GM21717 (cell line): ENCODE results near the gene SNX12.
A peak's percentile ranks its signal among the peaks of the same experiment; 100 is the strongest.
"Not testable (repeated sequence)": the region's sequence is repeated elsewhere in the genome, so short reads cannot be mapped to it uniquely, and the experiment has no call there.

Experiments
- ATAC-seq: cut with Tn5 transposase; IDR thresholded peaks from one replicate; pipeline ENCODE4 v1.9.1; 2021; ENCODE audit warnings: mild to moderate bottlenecking, moderate library complexity; ENCODE audit not compliant: unreplicated experiment

Gene SNX12

GRCh38 chrX:71095033-71095432 lies 26.9 kb upstream of the SNX12 start:
- no peak for ATAC-seq

- no peak for ATAC-seq
These were observed 23.1 kb upstream of the SNX12 start for GRCh38 chrX:71091263-71091662.

GRCh38 chrX:71085900-71086299 lies 17.8 kb upstream of the SNX12 start:
- no peak for ATAC-seq

- no peak for ATAC-seq
These were observed 14.7 kb upstream of the SNX12 start for GRCh38 chrX:71082822-71083221.

- ATAC-seq, result no peak
These were observed 14.1 kb upstream of the SNX12 start for GRCh38 chrX:71082124-71082647.

GRCh38 chrX:71081330-71082123 lies 13.4 kb upstream of the SNX12 start:
- no peak for ATAC-seq

GRCh38 chrX:71070531-71070930 lies 2.4 kb upstream of the SNX12 start:
- ATAC-seq, result no peak

GRCh38 chrX:71067712-71068043 lies 456 bp downstream of the SNX12 start:
- peak; percentile 2 for ATAC-seq

- ATAC-seq, result no peak
These were observed 1.0 kb downstream of the SNX12 start for GRCh38 chrX:71067089-71067488.

GRCh38 chrX:71060127-71060526 lies 8.0 kb downstream of the SNX12 start:
- ATAC-seq, result no peak

- no peak for ATAC-seq
These were observed 10.1 kb downstream of the SNX12 start for GRCh38 chrX:71057848-71058530.

GRCh38 chrX:71056867-71057266 lies 11.3 kb downstream of the SNX12 start:
- no peak for ATAC-seq

- ATAC-seq, result no peak
These were observed 14.9 kb downstream of the SNX12 start for GRCh38 chrX:71053217-71053621.

- no peak for ATAC-seq
These were observed 15.4 kb downstream of the SNX12 start for GRCh38 chrX:71052721-71053120.

- not testable (repeated sequence) for ATAC-seq
These were observed 20.2 kb downstream of the SNX12 start for GRCh38 chrX:71047891-71048290.

- no peak for ATAC-seq
These were observed 50.7 kb downstream of the SNX12 start for GRCh38 chrX:71017396-71017939.
